Hematopoietic multipotent progenitor cell treated with erythropoietin and hydrocortisone succinate and interleukin-3 and kit ligand, for 8 days (in vitro differentiated cells): ENCODE measurements around the gene PPM1K.
"Not testable (repeated sequence)": the region's sequence is repeated elsewhere in the genome, so short reads cannot be mapped to it uniquely, and the experiment has no call there.

Experiments
- DNase-seq: peaks from one replicate; pipeline ENCODE4 v3.0.0-alpha.2; 2015

The PPM1K gene

GRCh38 chr4:88284439-88285234 lies at the start of gene PPM1K:
Gene PPM1K (minus strand): TSS chr4:88284561. CDS start chr4:88278583, 5,978 bp downstream.
- DNase-seq, result peak; percentile 98

- DNase-seq, result no peak
Measured at GRCh38 chr4:88333741-88334405, 49.5 kb upstream of the PPM1K start.

- DNase-seq, result no peak
Measured at GRCh38 chr4:88327665-88328064, 43.3 kb upstream of the PPM1K start.

GRCh38 chr4:88320780-88321373 lies 36.5 kb upstream of the PPM1K start:
- no peak for DNase-seq

GRCh38 chr4:88320224-88320779 lies 35.9 kb upstream of the PPM1K start:
- DNase-seq, result no peak

GRCh38 chr4:88318751-88319350 lies 34.5 kb upstream of the PPM1K start:
- no peak for DNase-seq

GRCh38 chr4:88315460-88316017 lies 31.2 kb upstream of the PPM1K start:
- no peak for DNase-seq

GRCh38 chr4:88313088-88313624 lies 28.8 kb upstream of the PPM1K start:
- not testable (repeated sequence) for DNase-seq

GRCh38 chr4:88308587-88308986 lies 24.2 kb upstream of the PPM1K start:
- no peak for DNase-seq

GRCh38 chr4:88297725-88298454 lies 13.5 kb upstream of the PPM1K start:
- peak; percentile 83 for DNase-seq

- DNase-seq, result no peak
Measured at GRCh38 chr4:88297212-88297516, 12.8 kb upstream of the PPM1K start.

GRCh38 chr4:88296413-88297211 lies 12.3 kb upstream of the PPM1K start:
- DNase-seq, result no peak

- DNase-seq, result no peak
Measured at GRCh38 chr4:88295656-88296055, 11.3 kb upstream of the PPM1K start.

- no peak for DNase-seq
Measured at GRCh38 chr4:88291003-88291402, 6.6 kb upstream of the PPM1K start.

GRCh38 chr4:88286897-88287296 lies 2.5 kb upstream of the PPM1K start:
- DNase-seq, result no peak

- DNase-seq, result no peak
Measured at GRCh38 chr4:88285235-88285653, 883 bp upstream of the PPM1K start.

- peak; percentile 71 for DNase-seq
Measured at GRCh38 chr4:88283661-88284438, 511 bp downstream of the PPM1K start.

- no peak for DNase-seq
Measured at GRCh38 chr4:88280228-88280795, 4.0 kb downstream of the PPM1K start.

- no peak for DNase-seq
Measured at GRCh38 chr4:88277711-88278225, 6.6 kb downstream of the PPM1K start.
